Measurements from ENCODE around the gene MTMR10. TPM values are rescaled to one million over a fixed set of nuclear protein-coding genes. Genes with fewer than 3 reads are reported as not detected.

Gene MTMR10
- total RNA-seq, 1 experiment from 2014 or later = 7.6 TPM

Other genes starting within 250 kb of the MTMR10 start
- gene FAN1, start 87.7 kb downstream of the MTMR10 start, total RNA-seq (2014; rRNA removed) = 16.2 and 16.4 TPM in 2 replicates
- not detected in 2 replicates for gene TRPM1, start 110.1 kb upstream of the MTMR10 start, total RNA-seq (2014; rRNA removed)

All from PC-3 (cell line).